Measurements from ENCODE around the gene RFTN1. TPM values are rescaled to one million over a fixed set of nuclear protein-coding genes. Genes with fewer than 3 reads are reported as not detected.

Gene RFTN1
- total RNA-seq, 4 donors from 2014 or later: 113 to 137 (median 122) TPM

GRCh38 chr3:16499351-16499750, 14.1 kb downstream of the RFTN1 start:
- WGBS, 2 donors: 93 to 95% methylated on average over 4 of the region's 4 CpGs
- no peak overlapping the region for H3K4me3 ChIP-seq
- DNase-seq (ENCODE audit: low spot score in 2 of 2): no peak
- TF ChIP-seq EP300 (IDR thresholded peaks at IDR 0.05) (no peak), POLR2A (IDR thresholded peaks at IDR 0.05) (no peak), CTCF (IDR thresholded peaks at IDR 0.05) (no peak)
- H3K27ac ChIP-seq: no peak overlapping the region
- peaks cover 0 to 45% (median 6%) of the 10 kb centered on the region in 4 donors for H3K4me1 ChIP-seq
- peaks cover 0 to 21% (median 0%) of the 10 kb centered on the region in 3 donors for H3K36me3 ChIP-seq
- H3K27me3 ChIP-seq: no peaks in the 10 kb centered on the region
- H3K9me3 ChIP-seq: peaks cover 0 to 5% (median 0%) of the 10 kb centered on the region in 4 donors

- Histone ChIP-seq H3K9me3 (peaks cover 0 to 5% (median 0%) of the 10 kb centered on the region in 4 donors), H3K4me3 (no peak overlapping the region), H3K27ac (no peak overlapping the region), H3K4me1 (peaks cover 0 to 39% (median 6%) of the 10 kb centered on the region in 4 donors), H3K27me3 (no peaks in the 10 kb centered on the region), H3K36me3 (peaks cover 0 to 23% (median 0%) of the 10 kb centered on the region in 3 donors)
- DNase-seq (ENCODE audit: low spot score in 2 of 2): no peak
- TF ChIP-seq EP300 (IDR thresholded peaks at IDR 0.05) (no peak), POLR2A (IDR thresholded peaks at IDR 0.05) (no peak)
- WGBS, 2 donors: 68 to 69% methylated on average over 5 of the region's 5 CpGs
Measured at GRCh38 chr3:16498130-16498890, 15.2 kb downstream of the RFTN1 start.

- H3K9me3 ChIP-seq: peaks cover 0 to 5% (median 0%) of the 10 kb centered on the region in 4 donors
- H3K4me3 ChIP-seq: no peak overlapping the region
- H3K4me1 ChIP-seq: peaks cover 0 to 33% (median 6%) of the 10 kb centered on the region in 4 donors
- H3K36me3 ChIP-seq: peaks cover 0 to 40% (median 0%) of the 10 kb centered on the region in 3 donors
- TF ChIP-seq EP300 (IDR thresholded peaks at IDR 0.05) (no peak), CTCF (IDR thresholded peaks at IDR 0.05) (no peak), POLR2A (IDR thresholded peaks at IDR 0.05) (no peak)
- DNase-seq (ENCODE audit: low spot score in 2 of 2): no peak
- H3K27me3 ChIP-seq: no peaks in the 10 kb centered on the region
- H3K27ac ChIP-seq: no peak overlapping the region
- 65 to 69% methylated on average over 10 of the region's 10 CpGs for WGBS, 2 donors
Measured at GRCh38 chr3:16496408-16497222, 16.9 kb downstream of the RFTN1 start.

- peaks cover 0 to 46% (median 0%) of the 10 kb centered on the region in 3 donors for H3K36me3 ChIP-seq
- no peak for DNase-seq (ENCODE audit: low spot score in 2 of 2)
- peaks cover 0 to 5% (median 0%) of the 10 kb centered on the region in 4 donors for H3K9me3 ChIP-seq
- no peaks in the 10 kb centered on the region for H3K27me3 ChIP-seq
- peaks cover 0 to 33% (median 6%) of the 10 kb centered on the region in 4 donors for H3K4me1 ChIP-seq
- H3K4me3 ChIP-seq: no peak overlapping the region
- WGBS, 2 donors: 85 to 96% methylated on average over 2 of the region's 2 CpGs
- TF ChIP-seq CTCF (IDR thresholded peaks at IDR 0.05): no peak
- TF ChIP-seq POLR2A (IDR thresholded peaks at IDR 0.05): no peak
- no peak for TF ChIP-seq EP300 (IDR thresholded peaks at IDR 0.05)
- H3K27ac ChIP-seq: peak overlapping the region in 1 of 4 donors; percentile 28
Measured at GRCh38 chr3:16496008-16496407, 17.5 kb downstream of the RFTN1 start.

- Histone ChIP-seq H3K27me3 (no peaks in the 10 kb centered on the region), H3K27ac (peak overlapping the region in 1 of 4 donors; percentile 28), H3K4me1 (peaks cover 0 to 33% (median 6%) of the 10 kb centered on the region in 4 donors), H3K4me3 (no peak overlapping the region), H3K36me3 (peaks cover 0 to 46% (median 0%) of the 10 kb centered on the region in 3 donors), H3K9me3 (peaks cover 0 to 5% (median 0%) of the 10 kb centered on the region in 4 donors)
- TF ChIP-seq EP300 (IDR thresholded peaks at IDR 0.05) (no peak), POLR2A (IDR thresholded peaks at IDR 0.05) (no peak), CTCF (IDR thresholded peaks at IDR 0.05) (no peak)
- 34 to 38% methylated on average over 9 of the region's 9 CpGs for WGBS, 2 donors
- DNase-seq (ENCODE audit: low spot score in 2 of 2): no peak
Measured at GRCh38 chr3:16494814-16495431, 18.6 kb downstream of the RFTN1 start.

All from tibial nerve (tissue), 4 donors.